Hepatocyte (in vitro differentiated cells): ENCODE data around the gene GATA5. TPM values are rescaled to one million over a fixed set of nuclear protein-coding genes. Genes with fewer than 3 reads are reported as not detected.
"Not testable (repeated sequence)": the region's sequence is repeated elsewhere in the genome, so short reads cannot be mapped to it uniquely, and the experiment has no call there.

Experiments
- DNase-seq: peaks from one replicate; pipeline ENCODE4 v3.0.0-alpha.2; 2016; ENCODE audit warnings: low spot score
- H2AFZ ChIP-seq: fragments of 200-600 bp; sonication (generic); 2 replicates; pipeline ENCODE4 v1.6.0; 2016; ENCODE audit warnings: antibody characterized with exemption, mild to moderate bottlenecking
- H3K27ac ChIP-seq: fragments of 200-600 bp; sonication (generic); 2 replicates; pipeline ENCODE4 v1.5.1; 2016; ENCODE audit warnings: mild to moderate bottlenecking
- H3K27me3 ChIP-seq: fragments of 200-600 bp; sonication (generic); 2 replicates; pipeline ENCODE4 v1.6.1; 2016
- H3K36me3 ChIP-seq: fragments of 200-600 bp; sonication (generic); replicated peaks from 2 replicates; pipeline ENCODE4 v1.5.1; 2016; ENCODE audit warnings: low read depth; ENCODE audit not compliant: insufficient read depth
- H3K4me1 ChIP-seq: fragments of 200-600 bp; sonication (generic); 2 replicates; pipeline ENCODE4 v1.5.1; 2016; ENCODE audit warnings: mild to moderate bottlenecking, moderate library complexity; ENCODE audit not compliant: insufficient read depth
- H3K4me2 ChIP-seq: fragments of 200-600 bp; sonication (generic); 2 replicates; pipeline ENCODE4 v1.6.0; 2016
- H3K4me3 ChIP-seq: fragments of 200-600 bp; sonication (generic); 2 replicates; pipeline ENCODE4 v1.5.1; 2016; ENCODE audit warnings: mild to moderate bottlenecking
- H3K79me2 ChIP-seq: fragments of 200-600 bp; sonication (generic); 2 replicates; pipeline ENCODE4 v1.6.0; 2017; ENCODE audit warnings: mild to moderate bottlenecking
- H3K9me2 ChIP-seq: fragments of 200-600 bp; sonication (generic); replicated peaks from 2 replicates; pipeline ENCODE4 v1.6.0; 2017; ENCODE audit warnings: mild to moderate bottlenecking; ENCODE audit not compliant: insufficient read depth
- H3K9me3 ChIP-seq: fragments of 200-600 bp; sonication (generic); 2 replicates; pipeline ENCODE4 v1.5.1; 2016; ENCODE audit warnings: low read depth, mild to moderate bottlenecking
- H4K20me1 ChIP-seq: fragments of 200-600 bp; sonication (generic); 2 replicates; pipeline ENCODE4 v1.6.0; 2016; ENCODE audit warnings: mild to moderate bottlenecking; ENCODE audit not compliant: insufficient read depth, poor library complexity, severe bottlenecking
- EZH2 ChIP-seq: fragments of 200-600 bp; sonication (generic); IDR thresholded peaks from 2 replicates; pipeline ENCODE4 v1.6.1; 2016; ENCODE audit warnings: antibody characterized with exemption, mild to moderate bottlenecking, borderline replicate concordance
- EZH2phosphoT487 ChIP-seq: fragments of 200-600 bp; sonication (generic); IDR thresholded peaks from one replicate; pipeline ENCODE4 v1.6.1; 2018; ENCODE audit warnings: antibody characterized with exemption, mild to moderate bottlenecking, low read depth, moderate library complexity; ENCODE audit not compliant: unreplicated experiment, severe bottlenecking
- WGBS: methylation state at CpG from one replicate; pipeline ENCODE4 v1.1.6; 2016; ENCODE audit warnings: low lambda C conversion rate; ENCODE audit errors: missing lambda C conversion rate; 5-methylcytosine and 5-hydroxymethylcytosine counted together
- polyA plus RNA-seq: library from polyadenylated mRNA; unstranded; fragments of >200 nt; fragmentation: Nextera tagmentation; extraction: Ambion mirVana; gene quantifications from 2 replicates; pipeline ENCODE4 v1.2.1, GENCODE V29; 2016
- total RNA-seq: library from RNA; depleted of rRNA; stranded (reverse); fragments of >200 nt; gene quantifications from 2 replicates; pipeline ENCODE4 v1.2.3, GENCODE V29; 2014
- TF ChIP-seq, protein P1 (sequence below): fragments of 200-600 bp; sonication (generic); IDR thresholded peaks from 2 replicates; pipeline ENCODE4 v1.5.1; 2016; ENCODE audit warnings: antibody characterized with exemption, mild to moderate bottlenecking; ENCODE audit not compliant: poor library complexity

The GATA5 gene
- total and polyA plus RNA-seq, 2 experiments from 2014 or later: 28.7 to 53.6 TPM

GRCh38 chr20:62493886-62494285 lies 18.1 kb upstream of the GATA5 start:
- no peak overlapping the region for H3K4me3 ChIP-seq
- no peak for DNase-seq
- 80% methylated on average over 10 of the region's 10 CpGs for WGBS

DNA sequence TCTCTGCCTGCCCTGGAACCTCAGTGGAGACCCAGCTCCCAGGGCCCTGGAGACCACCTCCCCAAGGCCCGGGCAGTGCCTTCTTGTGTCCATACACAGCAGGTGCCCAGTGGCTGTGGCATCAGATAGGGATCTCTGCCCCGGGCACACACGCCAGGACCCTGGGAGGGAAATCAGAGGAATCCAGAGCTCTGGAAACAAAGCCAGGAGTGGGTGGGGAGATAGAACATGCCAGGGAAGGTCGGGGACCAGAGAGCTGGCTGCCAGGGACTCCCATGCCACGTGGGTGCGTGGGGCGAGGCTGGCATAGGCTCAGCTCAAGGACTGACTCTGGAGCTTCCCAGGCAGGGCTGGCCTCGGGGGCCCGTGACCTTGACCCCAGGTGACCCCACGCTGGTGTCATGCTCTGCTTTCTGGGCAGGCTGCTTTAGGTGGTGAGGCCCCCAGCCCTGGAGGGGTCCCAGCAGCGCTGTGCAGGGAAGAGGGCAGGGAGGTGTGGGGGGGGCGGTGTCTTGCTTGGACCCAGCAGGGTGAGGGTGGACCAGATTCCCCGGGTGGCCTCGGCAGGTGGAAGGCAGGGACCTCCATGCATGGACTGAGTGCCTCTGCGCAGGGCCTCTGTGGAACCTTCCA lies 17.6 kb upstream of the GATA5 start:
- Histone ChIP-seq H3K9me3 (no peaks in the 10 kb centered on the region), H3K4me1 (peaks cover 45% of the 10 kb centered on the region), H4K20me1 (no peaks in the 10 kb centered on the region), H3K4me2 (no peak overlapping the region), H3K4me3 (no peak overlapping the region), H2AFZ (no peak overlapping the region), H3K27me3 (no peaks in the 10 kb centered on the region), H3K79me2 (no peaks in the 10 kb centered on the region), H3K27ac (no peak overlapping the region), H3K36me3 (no peaks in the 10 kb centered on the region), H3K9me2 (no peaks in the 10 kb centered on the region)
- TF ChIP-seq EZH2 (no peak), EZH2phosphoT487 (no peak)
- TF ChIP-seq, protein P1, sequence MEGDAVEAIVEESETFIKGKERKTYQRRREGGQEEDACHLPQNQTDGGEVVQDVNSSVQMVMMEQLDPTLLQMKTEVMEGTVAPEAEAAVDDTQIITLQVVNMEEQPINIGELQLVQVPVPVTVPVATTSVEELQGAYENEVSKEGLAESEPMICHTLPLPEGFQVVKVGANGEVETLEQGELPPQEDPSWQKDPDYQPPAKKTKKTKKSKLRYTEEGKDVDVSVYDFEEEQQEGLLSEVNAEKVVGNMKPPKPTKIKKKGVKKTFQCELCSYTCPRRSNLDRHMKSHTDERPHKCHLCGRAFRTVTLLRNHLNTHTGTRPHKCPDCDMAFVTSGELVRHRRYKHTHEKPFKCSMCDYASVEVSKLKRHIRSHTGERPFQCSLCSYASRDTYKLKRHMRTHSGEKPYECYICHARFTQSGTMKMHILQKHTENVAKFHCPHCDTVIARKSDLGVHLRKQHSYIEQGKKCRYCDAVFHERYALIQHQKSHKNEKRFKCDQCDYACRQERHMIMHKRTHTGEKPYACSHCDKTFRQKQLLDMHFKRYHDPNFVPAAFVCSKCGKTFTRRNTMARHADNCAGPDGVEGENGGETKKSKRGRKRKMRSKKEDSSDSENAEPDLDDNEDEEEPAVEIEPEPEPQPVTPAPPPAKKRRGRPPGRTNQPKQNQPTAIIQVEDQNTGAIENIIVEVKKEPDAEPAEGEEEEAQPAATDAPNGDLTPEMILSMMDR: no peak
- WGBS: 91% methylated on average over 15 of the region's 15 CpGs
- no peak for DNase-seq

More at GRCh38 chr20:62493886-62494285, 18.1 kb upstream of the GATA5 start:
- H3K9me2 ChIP-seq: no peaks in the 10 kb centered on the region
- TF ChIP-seq, protein P1: no peak
- no peak for TF ChIP-seq EZH2phosphoT487
- TF ChIP-seq EZH2: no peak
- no peak overlapping the region for H3K27ac ChIP-seq
- H2AFZ ChIP-seq: no peak overlapping the region
- H3K9me3 ChIP-seq: no peaks in the 10 kb centered on the region
- no peak overlapping the region for H3K4me2 ChIP-seq
- H3K79me2 ChIP-seq: no peaks in the 10 kb centered on the region
- no peaks in the 10 kb centered on the region for H3K27me3 ChIP-seq
- H3K4me1 ChIP-seq: peaks cover 39% of the 10 kb centered on the region
- no peaks in the 10 kb centered on the region for H4K20me1 ChIP-seq
- H3K36me3 ChIP-seq: no peaks in the 10 kb centered on the region

- Histone ChIP-seq H3K79me2 (no peaks in the 10 kb centered on the region), H3K27me3 (no peaks in the 10 kb centered on the region), H3K36me3 (no peaks in the 10 kb centered on the region), H3K27ac (no peak overlapping the region), H3K4me2 (no peak overlapping the region), H2AFZ (no peak overlapping the region), H3K9me3 (no peaks in the 10 kb centered on the region), H4K20me1 (no peaks in the 10 kb centered on the region), H3K4me3 (no peak overlapping the region), H3K4me1 (peaks cover 51% of the 10 kb centered on the region), H3K9me2 (no peaks in the 10 kb centered on the region)
- DNase-seq: no peak
- TF ChIP-seq, protein P1: no peak
- TF ChIP-seq EZH2phosphoT487 (no peak), EZH2 (no peak)
- WGBS: 90% methylated on average over 10 of the region's 10 CpGs
These were observed 16.9 kb upstream of the GATA5 start for GRCh38 chr20:62492711-62493110.

GRCh38 chr20:62490783-62491182 lies 15.0 kb upstream of the GATA5 start:
- not testable (repeated sequence) for H3K9me3 ChIP-seq, H3K36me3 ChIP-seq, H3K4me2 ChIP-seq, H3K79me2 ChIP-seq, H3K9me2 ChIP-seq, H4K20me1 ChIP-seq, H2AFZ ChIP-seq, DNase-seq, H3K4me3 ChIP-seq, H3K27me3 ChIP-seq
- H3K4me1 ChIP-seq: peaks cover 58% of the 10 kb centered on the region
- WGBS: 94% methylated on average over 4 of the region's 4 CpGs
- H3K27ac ChIP-seq: peak overlapping the region; percentile 98
